OCI-LY3 (cell line): ENCODE data around the gene CAMK2A.

Experiments used
- CTCF ChIP-seq: fragments of 200-600, 300-600 bp; sonication (generic); IDR thresholded peaks from 2 replicates; pipeline ENCODE4 v1.5.1; 2014; ENCODE audit warnings: antibody characterized with exemption, low read length, low read depth
- EZH2phosphoT487 ChIP-seq: fragments of 200-600 bp; shearing (Covaris generic); IDR thresholded peaks from 2 replicates; pipeline ENCODE4 v1.6.1; 2018; ENCODE audit warnings: antibody characterized with exemption, mixed run types, low read depth

GRCh38 chr5:150239794-150240122, 49.8 kb downstream of the CAMK2A start:
- TF ChIP-seq CTCF (no peak), EZH2phosphoT487 (no peak)
